Heart left ventricle (tissue), 13 donors: ENCODE results near the gene GALNTL6.

Source experiments
- CTCF ChIP-seq, 12 donors: fragments of 200-600 bp; sonication (generic) in 4 of 12; IDR thresholded peaks; one replicate each; pipeline versions ENCODE4 v1.5.0 to v1.8.0; 2018 to 2022; ENCODE audit warnings: antibody characterized with exemption in 12 of 12, mild to moderate bottlenecking in 5 of 12
- POLR2A ChIP-seq, 2 donors: fragments of 450-650 bp; IDR thresholded peaks; one replicate each; pipeline ENCODE4 v1.6.1; 2017; ENCODE audit warnings: antibody characterized with exemption in 2 of 2, mild to moderate bottlenecking in 2 of 2, moderate library complexity in 2 of 2
- donor health status: ischemic (EF 13 %, LVEDD 7.1; RV severe dilation, severe dysfunction).
- donor health status: DM: no; HTN: yes; CAD: no.
- donor health status: DM: no; HTN: no; CAD: no.
- donor health status: ischemic (EF 25% LVEDD 6.9; RV normal size, moderate dysfunction).
- donor health status: ischemic (EF 25% LVEDD 5.7; RV mildly dilated, moderate dysfunction).
- donor health status: ischemic (EF 35%, LVEDD 5.7; RV mildly dilated, moderate dysfunction).
- donor health status: nonischemic (EF 11% LVEDD 7.7; RV severe dilation, severe dysfunction).
- donor health status: DM: yes; HTN: yes; CAD: no.
- donor health status: PGD.
- donor health status: ischemic (EF 29% LVEDD 5.4; RV normal size, mild dysfunction).
- donor health status: nonischemic (EF 23%, LVEDD 6.1; RV moderate dilation, normal function).

GRCh38 chr4:172055498-172055897 is 242.3 kb downstream of the GALNTL6 start:
- no peak for TF ChIP-seq POLR2A (IDR thresholded peaks at IDR 0.05)
- TF ChIP-seq CTCF (IDR thresholded peaks at IDR 0.05), result no peak
